Dermis microvascular lymphatic vessel endothelial cell (primary cell): Measurements from ENCODE around the gene PRIMA1. TPM values are rescaled to one million over a fixed set of nuclear protein-coding genes. Genes with fewer than 3 reads are reported as not detected.

Source experiments
- DNase-seq, 2 donors: peaks; one replicate each; pipeline versions ENCODE4 v3.0.0 to v3.0.0-alpha.2; 2010; ENCODE audit warnings: low read depth in 2 of 2
- total RNA-seq: library from RNA; depleted of rRNA; stranded (reverse); fragments of >200 nt; gene quantifications from 2 replicates; pipeline ENCODE4 v1.2.1, GENCODE V29; 2014

The PRIMA1 gene
- total RNA-seq, 1 donor from 2014 or later: not detected

DNA sequence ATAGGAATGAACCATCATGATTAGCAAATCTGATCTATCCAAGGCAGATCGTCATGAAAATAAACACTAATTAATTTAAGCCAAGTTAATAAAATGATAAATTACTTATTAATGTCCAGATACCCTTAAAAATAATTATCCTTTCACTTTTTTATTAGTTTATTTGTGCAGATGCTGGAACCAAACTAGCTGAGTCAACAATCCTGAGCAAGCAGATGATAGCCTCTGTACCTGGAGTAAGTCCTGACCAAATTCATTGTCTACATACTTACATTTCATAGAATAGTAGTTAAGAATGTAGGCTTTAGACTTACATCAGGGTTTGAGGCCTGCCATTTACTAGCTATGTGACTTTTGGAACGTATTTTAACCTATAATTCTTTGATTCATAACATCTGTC is 105.8 kb downstream of the PRIMA1 start:
- no peak for DNase-seq

DNA sequence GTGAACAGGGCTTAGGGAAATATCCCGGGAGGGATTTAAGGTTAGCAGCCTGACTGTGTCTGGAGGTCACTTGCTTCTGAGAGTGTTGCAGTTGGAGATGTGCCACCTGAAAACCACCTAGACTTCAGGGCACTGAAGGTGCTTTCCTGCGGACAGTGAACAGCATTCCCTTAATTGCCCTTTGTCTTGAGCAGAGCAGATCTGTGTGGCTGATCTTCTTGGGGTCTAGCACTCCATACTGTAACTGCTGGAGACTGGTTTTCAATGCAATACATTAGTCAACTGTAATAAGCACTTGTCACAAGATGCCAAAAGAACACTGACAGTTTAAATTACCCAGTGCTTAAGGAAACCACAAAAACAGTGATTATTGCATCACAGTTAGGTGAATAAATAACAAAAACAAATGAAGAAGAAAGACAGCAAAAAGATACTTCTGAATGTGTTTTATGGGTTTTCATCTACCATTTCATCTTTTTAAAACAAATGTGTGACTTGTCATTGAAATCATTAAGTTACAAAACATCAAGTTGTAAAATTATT is 111.8 kb downstream of the PRIMA1 start:
- no peak for DNase-seq

DNA sequence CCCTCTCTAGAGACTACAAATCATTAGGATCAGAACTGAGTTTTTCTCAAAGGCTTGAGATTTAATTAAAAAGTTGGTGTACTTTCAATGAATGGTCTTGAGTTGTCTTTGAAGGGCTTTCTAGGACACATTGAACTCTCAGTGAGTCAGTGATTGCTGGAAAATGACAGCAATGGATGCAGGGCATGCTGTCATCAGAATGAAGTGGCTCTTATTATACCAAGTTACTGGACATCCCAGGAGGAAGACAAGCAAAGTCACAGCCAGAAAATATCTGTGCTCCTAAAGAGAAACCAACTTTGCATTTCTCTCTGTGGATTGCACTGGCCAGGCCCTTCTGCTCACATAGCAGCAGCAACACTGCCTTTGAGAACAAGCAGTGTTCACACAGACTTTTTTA is 112.6 kb downstream of the PRIMA1 start:
- DNase-seq: no peak

DNA sequence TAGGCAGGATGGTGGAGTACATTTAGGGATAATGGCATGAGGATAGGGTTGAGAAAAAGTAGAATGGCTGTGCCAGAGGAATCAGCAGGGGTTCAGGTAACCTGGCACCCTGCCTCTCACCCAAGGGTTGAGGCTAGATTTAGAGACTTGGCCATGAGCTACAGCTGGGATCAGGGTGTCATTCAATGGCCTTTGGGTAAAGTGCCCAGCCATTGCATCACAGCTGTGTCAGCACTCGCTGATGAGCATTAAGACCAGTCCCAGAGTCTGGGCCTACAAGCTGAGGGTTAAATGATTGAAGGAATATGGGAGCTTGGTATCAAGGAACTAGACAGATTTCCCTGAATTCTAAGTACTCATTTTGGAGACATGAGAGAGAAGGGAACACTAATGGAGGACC is 113.9 kb downstream of the PRIMA1 start:
- no peak for DNase-seq

DNA sequence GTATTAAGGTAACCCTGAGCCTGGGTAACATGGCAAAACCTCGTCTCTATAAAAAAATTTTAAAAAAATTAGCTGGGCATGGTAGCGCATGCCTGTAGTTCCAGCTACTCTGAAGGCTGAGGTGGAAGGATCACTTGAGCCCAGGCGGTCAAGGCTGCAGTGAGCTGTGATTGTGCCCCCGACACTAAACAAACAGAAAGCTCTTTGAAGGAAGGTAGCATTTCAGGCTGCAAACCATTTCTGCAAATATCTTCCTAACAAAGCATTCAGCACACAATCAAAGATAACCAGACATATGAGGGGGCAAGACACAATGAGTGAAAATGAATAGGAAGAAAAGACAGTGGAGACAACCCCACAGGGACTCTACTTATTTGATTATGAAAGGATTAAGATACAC is 118.7 kb downstream of the PRIMA1 start:
- no peak for DNase-seq

Other genes starting within 250 kb of the PRIMA1 start
- gene FAM181A, start 138.9 kb upstream of the PRIMA1 start, total RNA-seq: not detected in 2 replicates
- gene ASB2, start 188.1 kb upstream of the PRIMA1 start, total RNA-seq: not detected in 2 replicates
- not detected in 2 replicates for gene CCDC197, start 208.8 kb upstream of the PRIMA1 start, total RNA-seq
- gene OTUB2, start 237.9 kb upstream of the PRIMA1 start, total RNA-seq: 0.64 and 0.89 TPM in 2 replicates